Neural crest cell (in vitro differentiated cells): ENCODE measurements around the gene PPM1K. TPM values are rescaled to one million over a fixed set of nuclear protein-coding genes. Genes with fewer than 3 reads are reported as not detected.

Experiments
- DNase-seq: peaks from one replicate; pipeline ENCODE4 v3.0.0; 2021; ENCODE audit warnings: low read depth, mixed read lengths, low spot score
- H3K27ac Mint-ChIP-seq: one replicate; pipeline ENCODE4 v1.8.0; 2021; ENCODE audit warnings: mild to moderate bottlenecking, mixed read lengths; ENCODE audit not compliant: unreplicated experiment
- H3K27me3 Mint-ChIP-seq: 2 replicates; pipeline ENCODE4 v1.8.0; 2021; ENCODE audit warnings: low read depth, mild to moderate bottlenecking, mixed read lengths
- H3K36me3 Mint-ChIP-seq: 2 replicates; pipeline ENCODE4 v1.8.0; 2021; ENCODE audit warnings: low read depth, mild to moderate bottlenecking, mixed read lengths
- H3K4me1 Mint-ChIP-seq: 2 replicates; pipeline ENCODE4 v1.8.0; 2021; ENCODE audit warnings: mixed read lengths
- H3K4me3 Mint-ChIP-seq: one replicate; pipeline ENCODE4 v1.8.0; 2021; ENCODE audit warnings: mild to moderate bottlenecking, mixed read lengths
- H3K9me3 Mint-ChIP-seq: 2 replicates; pipeline ENCODE4 v1.8.0; 2021; ENCODE audit warnings: mixed read lengths
- CTCF ChIP-seq: fragments of 200-600 bp; sonication (generic); conservative IDR thresholded peaks from 2 replicates; pipeline ENCODE4 v1.5.0; 2021; ENCODE audit warnings: antibody characterized with exemption, mild to moderate bottlenecking
- total RNA-seq: library from RNA; stranded (reverse); gene quantifications from 2 replicates; pipeline ENCODE4 v1.2.1, GENCODE V29; 2021

The PPM1K gene
- total RNA-seq, 1 donor from 2014 or later: 17.6 TPM

- no peak for DNase-seq
- peaks cover 10% of the 10 kb centered on the region for H3K4me1 Mint-ChIP-seq
- TF ChIP-seq CTCF: no peak
- no peaks in the 10 kb centered on the region for H3K27me3 Mint-ChIP-seq
- peaks cover 5% of the 10 kb centered on the region for H3K9me3 Mint-ChIP-seq
- H3K4me3 Mint-ChIP-seq: no peak overlapping the region
- no peak overlapping the region for H3K27ac Mint-ChIP-seq
- H3K36me3 Mint-ChIP-seq: peaks cover under 1% of the 10 kb centered on the region
Measured at GRCh38 chr4:88216395-88216794, 68.0 kb downstream of the PPM1K start.

- H3K9me3 Mint-ChIP-seq: peaks cover 3% of the 10 kb centered on the region
- TF ChIP-seq CTCF: no peak
- peaks cover 10% of the 10 kb centered on the region for H3K4me1 Mint-ChIP-seq
- no peak overlapping the region for H3K4me3 Mint-ChIP-seq
- no peaks in the 10 kb centered on the region for H3K27me3 Mint-ChIP-seq
- no peaks in the 10 kb centered on the region for H3K36me3 Mint-ChIP-seq
- no peak overlapping the region for H3K27ac Mint-ChIP-seq
- no peak for DNase-seq
Measured at GRCh38 chr4:88215351-88215750, 69.0 kb downstream of the PPM1K start.

GRCh38 chr4:88212253-88212561, 72.2 kb downstream of the PPM1K start:
- no peak for DNase-seq
- H3K9me3 Mint-ChIP-seq: no peaks in the 10 kb centered on the region
- H3K36me3 Mint-ChIP-seq: no peaks in the 10 kb centered on the region
- H3K27ac Mint-ChIP-seq: no peak overlapping the region
- H3K4me3 Mint-ChIP-seq: no peak overlapping the region
- H3K4me1 Mint-ChIP-seq: peaks cover 6% of the 10 kb centered on the region
- TF ChIP-seq CTCF: peak; percentile 14
- H3K27me3 Mint-ChIP-seq: no peaks in the 10 kb centered on the region

- TF ChIP-seq CTCF: peak; percentile 94
- H3K36me3 Mint-ChIP-seq: no peaks in the 10 kb centered on the region
- no peaks in the 10 kb centered on the region for H3K9me3 Mint-ChIP-seq
- H3K4me1 Mint-ChIP-seq: peaks cover 6% of the 10 kb centered on the region
- no peaks in the 10 kb centered on the region for H3K27me3 Mint-ChIP-seq
- H3K27ac Mint-ChIP-seq: no peak overlapping the region
- no peak overlapping the region for H3K4me3 Mint-ChIP-seq
- peak; percentile 68 for DNase-seq
Measured at GRCh38 chr4:88211473-88212252, 72.7 kb downstream of the PPM1K start.

- no peaks in the 10 kb centered on the region for H3K36me3 Mint-ChIP-seq
- no peaks in the 10 kb centered on the region for H3K27me3 Mint-ChIP-seq
- TF ChIP-seq CTCF: no peak
- H3K4me3 Mint-ChIP-seq: no peak overlapping the region
- H3K27ac Mint-ChIP-seq: peak overlapping the region; percentile 74
- no peaks in the 10 kb centered on the region for H3K9me3 Mint-ChIP-seq
- no peak for DNase-seq
- peaks cover 4% of the 10 kb centered on the region for H3K4me1 Mint-ChIP-seq
Measured at GRCh38 chr4:88208156-88208555, 76.2 kb downstream of the PPM1K start.

Other genes starting within 250 kb of the PPM1K start
- gene ABCG2, start 125.9 kb downstream of the PPM1K start, total RNA-seq: 5.1 and 5.3 TPM in 2 replicates
- 0.59 and 0.93 TPM in 2 replicates for gene HERC6, start 94.3 kb upstream of the PPM1K start, total RNA-seq
- 1.7 and 1.8 TPM in 2 replicates for gene HERC5, start 172.6 kb upstream of the PPM1K start, total RNA-seq
- gene PYURF, start 239.2 kb upstream of the PPM1K start, total RNA-seq: 61.3 and 64.3 TPM in 2 replicates